Endothelial cell of umbilical vein (primary cell): Measurements from ENCODE around the gene TXNDC2. TPM values are rescaled to one million over a fixed set of nuclear protein-coding genes. Genes with fewer than 3 reads are reported as not detected.

Experiments used
- BruUV-seq: library from RNA; stranded (reverse); fragments of 400-500 nt; replicated peaks from 2 replicates; lab custom pipeline; 2021; lab: Mats Ljungman, UMichigan
- CTCF ChIA-PET: fragments of 300-600, 350-600 bp; sonication (Branson Sonifier 250); formaldehyde crosslinking; loops from one replicate; lab custom pipeline; 2021; ENCODE audit warnings: antibody characterized with exemption, inconsistent platforms; lab: Charles Lee
- POLR2A ChIA-PET: fragments of 300-600, 350-600 bp; sonication (Branson Sonifier 250); formaldehyde crosslinking; loops from one replicate; lab custom pipeline; 2021; ENCODE audit warnings: antibody characterized with exemption, inconsistent platforms; lab: Charles Lee
- DNase-seq: peaks from one replicate; pipeline ENCODE4 v3.0.0-alpha.2; 2011; ENCODE audit warnings: low read depth, low spot score
- FAIRE-seq: peaks from 2 replicates; lab custom pipeline; 2011; peaks lifted over from hg19 to GRCh38; lab: Jason Lieb, UNC
- H2AFZ ChIP-seq: 2 replicates; pipeline ENCODE4 v1.6.0; 2012; ENCODE audit warnings: low read depth, low read length, control low read depth, inconsistent platforms
- H3K27ac ChIP-seq: 2 replicates; pipeline ENCODE4 v1.5.1; 2011; ENCODE audit warnings: low read depth, mild to moderate bottlenecking, control low read depth, low read length, moderate library complexity; ENCODE audit not compliant: insufficient read depth
- H3K27me3 ChIP-seq, 2 experiments: 2 replicates each; pipeline versions ENCODE4 v1.6.0 to v1.6.1; 2011; ENCODE audit warnings: low read length in 2 of 2, mixed read lengths in 1 of 2; ENCODE audit not compliant: control insufficient read depth in 2 of 2, insufficient read depth in 2 of 2
- H3K36me3 ChIP-seq, 2 experiments: 2 replicates in 1 of 2; 3 replicates in 1 of 2; pipeline ENCODE4 v1.5.1; 2011; ENCODE audit warnings: low read length in 2 of 2, mild to moderate bottlenecking in 1 of 2, moderate library complexity in 1 of 2; ENCODE audit not compliant: control insufficient read depth in 2 of 2, insufficient read depth in 2 of 2; ENCODE audit errors: extremely low read depth in 1 of 2
- H3K4me1 ChIP-seq: 3 replicates; pipeline ENCODE4 v1.5.1; 2011; ENCODE audit warnings: mild to moderate bottlenecking, low read length; ENCODE audit not compliant: control insufficient read depth, insufficient read depth; ENCODE audit errors: extremely low read depth
- H3K4me2 ChIP-seq: 2 replicates; pipeline ENCODE4 v1.6.1; 2011; ENCODE audit warnings: low read length, control low read depth, mixed read lengths; ENCODE audit not compliant: insufficient read depth
- H3K4me3 ChIP-seq, 3 experiments: fragments of 200-600 bp in 1 of 3; sonication (generic), shearing (Covaris generic) in 1 of 3; replicated peaks in 1 of 3; 2 replicates each; pipeline ENCODE4 v1.5.1; 2011 to 2016; ENCODE audit warnings: control low read depth in 3 of 3, low read length in 3 of 3, mild to moderate bottlenecking in 2 of 3, inconsistent platforms in 1 of 3, low read depth in 1 of 3, moderate library complexity in 1 of 3; ENCODE audit not compliant: insufficient read depth in 1 of 3
- H3K79me2 ChIP-seq: 2 replicates; pipeline ENCODE4 v1.6.0; 2012; ENCODE audit warnings: low read length, inconsistent platforms; ENCODE audit not compliant: control insufficient read depth, insufficient read depth
- H3K9ac ChIP-seq: replicated peaks from 2 replicates; pipeline ENCODE3; 2011; ENCODE audit warnings: low read length, control low read depth; ENCODE audit not compliant: insufficient read depth; ENCODE audit errors: extremely low read depth
- H3K9me1 ChIP-seq: replicated peaks from 3 replicates; pipeline ENCODE4 v1.6.0; 2011; ENCODE audit warnings: mild to moderate bottlenecking, low read length; ENCODE audit not compliant: control insufficient read depth, insufficient read depth; ENCODE audit errors: extremely low read depth
- H3K9me3 ChIP-seq: replicated peaks from 2 replicates; pipeline ENCODE4 v1.5.1; 2012; ENCODE audit warnings: low read length, inconsistent platforms; ENCODE audit not compliant: control insufficient read depth, insufficient read depth
- H4K20me1 ChIP-seq: replicated peaks from 2 replicates; pipeline ENCODE3; 2011; ENCODE audit warnings: mild to moderate bottlenecking, low read length; ENCODE audit not compliant: control insufficient read depth, insufficient read depth; ENCODE audit errors: extremely low read depth
- CTCF ChIP-seq, 2 donors: IDR thresholded peaks; 1 replicate in 1 of 2; 2 replicates in 1 of 2; pipeline ENCODE4 v1.5.1; 2011; ENCODE audit warnings: low read length in 2 of 2, mild to moderate bottlenecking in 2 of 2, moderate library complexity in 2 of 2, control low read depth in 1 of 2, inconsistent platforms in 1 of 2, low read depth in 1 of 2; ENCODE audit not compliant: insufficient read depth in 1 of 2; ENCODE audit errors: extremely low read depth in 1 of 2
- EZH2 ChIP-seq: IDR thresholded peaks from 2 replicates; pipeline ENCODE4 v1.6.1; 2012; ENCODE audit warnings: borderline replicate concordance, low read depth, mild to moderate bottlenecking, moderate library complexity, low read length, inconsistent platforms; ENCODE audit not compliant: severe bottlenecking
- FOS ChIP-seq: IDR thresholded peaks from 2 replicates; pipeline ENCODE4 v1.6.1; 2011; ENCODE audit warnings: mild to moderate bottlenecking, low read length, moderate library complexity, borderline replicate concordance; ENCODE audit not compliant: insufficient read depth
- GATA2 ChIP-seq: IDR thresholded peaks from 2 replicates; pipeline ENCODE4 v1.7.0; 2011; ENCODE audit warnings: low read depth, mild to moderate bottlenecking, moderate library complexity, mixed read lengths, low read length; ENCODE audit not compliant: insufficient read length, insufficient read depth
- JUN ChIP-seq: IDR thresholded peaks from 2 replicates; pipeline ENCODE4 v1.6.1; 2011; ENCODE audit warnings: borderline replicate concordance, low read depth; ENCODE audit not compliant: insufficient read length, insufficient read depth
- MAX ChIP-seq: IDR thresholded peaks from 2 replicates; pipeline ENCODE4 v1.6.1; 2011; ENCODE audit not compliant: insufficient read depth, insufficient read length
- MYC ChIP-seq: IDR thresholded peaks from one replicate; pipeline ENCODE4 v1.6.1; 2011; ENCODE audit warnings: mild to moderate bottlenecking, low read depth, low read length
- POLR2A ChIP-seq: IDR thresholded peaks from 2 replicates; pipeline ENCODE4 v1.6.1; 2012; ENCODE audit warnings: low read depth, mild to moderate bottlenecking, control low read depth, low read length
- POLR2AphosphoS5 ChIP-seq: IDR thresholded peaks from 2 replicates; pipeline ENCODE4 v1.6.1; 2012; ENCODE audit warnings: low read depth, mild to moderate bottlenecking, control low read depth, low read length, moderate library complexity; ENCODE audit not compliant: insufficient read depth
- dilution Hi-C: fragments of 300-500 bp; cut with MboI; formaldehyde crosslinking; loops from one replicate; pipeline ENCODE4 v1.15.0; 2019; ENCODE audit warnings: low sequenced_read_pairs; ENCODE audit not compliant: extremely low pct_ligation_motif_present
- intact Hi-C: fragments of 100-400 bp; cut with micrococcal nuclease; formaldehyde crosslinking; loops from one replicate; pipeline ENCODE4 v1.10.0; 2022
- polyA plus RNA-seq, 4 experiments: library from polyadenylated mRNA; depleted of rRNA in 3 of 4; stranded (reverse) in 3 of 4; unstranded in 1 of 4; fragments of >200 nt; gene quantifications; 2 replicates each; pipeline versions ENCODE4 v1.2.1 to v1.2.3, GENCODE V29; 2011 to 2012; ENCODE audit warnings: missing spikeins in 1 of 4
- total RNA-seq: library from RNA; stranded (reverse); gene quantifications from 2 replicates; pipeline ENCODE4 v1.2.3, GENCODE V29; 2021

TXNDC2 gene
- total and polyA plus RNA-seq, 2 donors (not counting 3 experiments of a cell fraction or from before 2014, with no cell fraction given), result 0.12 TPM; not detected in 1

- FAIRE-seq, result no peak
- dilution Hi-C loops, result no loop called here
- CTCF ChIA-PET, result interaction anchor here (1.5 kb wide), 1 partner anchor 10 kb away, joined by 4 read pairs; no protein-coding TSS in a partner anchor
These were observed 20.7 kb downstream of the TXNDC2 start for GRCh38 chr18:9906481-9906880.

More at GRCh38 chr18:9906481-9906880, 20.7 kb downstream of the TXNDC2 start:
- Histone ChIP-seq H3K27ac (no peak overlapping the region), H3K27me3 (peaks cover 0 to 7% of the 10 kb centered on the region in 2 experiments), H3K4me2 (no peak overlapping the region), H3K9me3 (no peaks in the 10 kb centered on the region), H3K79me2 (no peaks in the 10 kb centered on the region), H2AFZ (no peak overlapping the region), H3K9ac (no peak overlapping the region), H3K4me3 (no peak overlapping the region), H4K20me1 (no peaks in the 10 kb centered on the region), H3K9me1 (no peaks in the 10 kb centered on the region), H3K4me1 (no peaks in the 10 kb centered on the region), H3K36me3 (no peaks in the 10 kb centered on the region)
- TF ChIP-seq GATA2 (no peak), MAX (no peak), POLR2A (no peak), POLR2AphosphoS5 (no peak), JUN (no peak), CTCF (IDR thresholded peaks at IDR 0.05; ENCODE audit: extremely low read depth in 1 of 2, insufficient read depth in 1 of 2, low read depth in 1 of 2, low read length in 2 of 2) (no peak), MYC (no peak), EZH2 (no peak), FOS (no peak)
- no TSS peak for BruUV-seq
- no peak for DNase-seq
- POLR2A ChIA-PET, result no interaction called here
- intact Hi-C loops, result no loop called here
